Measurements from ENCODE around the gene SBK1.

The SBK1 gene

GRCh38 chr16:28283173-28283572, 9.2 kb upstream of the SBK1 start:
- DNase-seq = no peak

- no peak for DNase-seq
Observed at GRCh38 chr16:28283798-28284577, 8.3 kb upstream of the SBK1 start.

- no peak for DNase-seq
Observed at GRCh38 chr16:28285649-28286048, 6.7 kb upstream of the SBK1 start.

- no peak for DNase-seq
Observed at GRCh38 chr16:28288114-28288513, 4.2 kb upstream of the SBK1 start.

GRCh38 chr16:28289048-28289447, 3.3 kb upstream of the SBK1 start:
- no peak for DNase-seq

- no peak for DNase-seq
Observed at GRCh38 chr16:28289939-28290858, 2.1 kb upstream of the SBK1 start.

- no peak for DNase-seq
Observed at GRCh38 chr16:28290859-28291254, 1.5 kb upstream of the SBK1 start.

- DNase-seq = peak; percentile 16 to 31
Observed at GRCh38 chr16:28292731-28293600, 641 bp downstream of the SBK1 start.

GRCh38 chr16:28293601-28293960, 1.3 kb downstream of the SBK1 start:
- DNase-seq = no peak

- no peak for DNase-seq
Observed at GRCh38 chr16:28294201-28294600, 1.9 kb downstream of the SBK1 start.

- DNase-seq = no peak
Observed at GRCh38 chr16:28295276-28295675, 3.0 kb downstream of the SBK1 start.

GRCh38 chr16:28297308-28297707, 5.0 kb downstream of the SBK1 start:
- DNase-seq = no peak

GRCh38 chr16:28297784-28298510, 5.6 kb downstream of the SBK1 start:
- no peak for DNase-seq

- DNase-seq = no peak
Observed at GRCh38 chr16:28298511-28298878, 6.2 kb downstream of the SBK1 start.

- no peak for DNase-seq
Observed at GRCh38 chr16:28300327-28300726, 8.0 kb downstream of the SBK1 start.

- DNase-seq = no peak
Observed at GRCh38 chr16:28301154-28301553, 8.8 kb downstream of the SBK1 start.

- no peak for DNase-seq
Observed at GRCh38 chr16:28301620-28302019, 9.3 kb downstream of the SBK1 start.

GRCh38 chr16:28303132-28303531, 10.8 kb downstream of the SBK1 start:
- no peak for DNase-seq

- no peak for DNase-seq
Observed at GRCh38 chr16:28304214-28304613, 11.9 kb downstream of the SBK1 start.

GRCh38 chr16:28307936-28308335, 15.6 kb downstream of the SBK1 start:
- no peak for DNase-seq

- DNase-seq = no peak
Observed at GRCh38 chr16:28308794-28309584, 16.7 kb downstream of the SBK1 start.

Measured in activated CD4-positive, alpha-beta T cell treated with anti-CD3 and anti-CD28 coated beads for 4 hours (primary cell).